Trophoblast cell (in vitro differentiated cells and primary cell): ENCODE results near the gene GABPB2.
A peak's percentile ranks its signal among the peaks of the same experiment; 100 is the strongest.

ENCODE experiments used
- DNase-seq, 2 donors: peaks; one replicate each; pipeline ENCODE4 v3.0.0-alpha.2; 2016
- H2AFZ ChIP-seq: 2 replicates; pipeline ENCODE4 v1.6.1; 2013; ENCODE audit warnings: low read length, moderate library complexity, mild to moderate bottlenecking; ENCODE audit not compliant: insufficient read depth, poor library complexity
- H2AK5ac ChIP-seq: 2 replicates; pipeline ENCODE4 v1.6.1; 2013; ENCODE audit warnings: mild to moderate bottlenecking, low read length
- H2BK120ac ChIP-seq: 2 replicates; pipeline ENCODE4 v1.6.1; 2013; ENCODE audit warnings: low read length, mild to moderate bottlenecking, moderate library complexity; ENCODE audit not compliant: insufficient read depth, poor library complexity
- H2BK12ac ChIP-seq: 2 replicates; pipeline ENCODE4 v1.6.1; 2013; ENCODE audit warnings: mild to moderate bottlenecking, low read length, moderate library complexity
- H2BK5ac ChIP-seq: 2 replicates; pipeline ENCODE4 v1.6.1; 2013; ENCODE audit warnings: low read length, low read depth, moderate library complexity, mild to moderate bottlenecking; ENCODE audit not compliant: poor library complexity
- H3K14ac ChIP-seq: 2 replicates; pipeline ENCODE4 v1.6.1; 2013; ENCODE audit warnings: mild to moderate bottlenecking, low read length
- H3K18ac ChIP-seq: 2 replicates; pipeline ENCODE4 v1.6.1; 2013; ENCODE audit warnings: mild to moderate bottlenecking, low read length
- H3K23ac ChIP-seq: 2 replicates; pipeline ENCODE4 v1.6.1; 2013; ENCODE audit warnings: low read length
- H3K27ac ChIP-seq: 2 replicates; pipeline ENCODE4 v1.5.1; 2013; ENCODE audit warnings: low read depth, mild to moderate bottlenecking, inconsistent platforms, low read length, moderate library complexity
- H3K27me3 ChIP-seq: 2 replicates; pipeline ENCODE4 v1.6.1; 2013; ENCODE audit warnings: inconsistent platforms, mild to moderate bottlenecking, low read length, moderate library complexity; ENCODE audit not compliant: insufficient read depth
- H3K36me3 ChIP-seq, 2 experiments: 1 replicate in 1 of 2; 2 replicates in 1 of 2; pipeline ENCODE4 v1.6.1; 2013; ENCODE audit warnings: low read length in 2 of 2, mild to moderate bottlenecking in 2 of 2, moderate library complexity in 1 of 2; ENCODE audit not compliant: insufficient read depth in 2 of 2, control insufficient read depth in 1 of 2
- H3K4ac ChIP-seq: 2 replicates; pipeline ENCODE4 v1.6.1; 2013; ENCODE audit warnings: low read depth, mild to moderate bottlenecking, low read length, moderate library complexity
- H3K4me1 ChIP-seq, 2 experiments: 1 replicate in 1 of 2; 2 replicates in 1 of 2; pipeline ENCODE4 v1.6.1; 2013; ENCODE audit warnings: low read length in 2 of 2, mild to moderate bottlenecking in 2 of 2, moderate library complexity in 1 of 2; ENCODE audit not compliant: insufficient read depth in 2 of 2, control insufficient read depth in 1 of 2
- H3K4me2 ChIP-seq: 2 replicates; pipeline ENCODE4 v1.6.1; 2013; ENCODE audit warnings: inconsistent platforms, mild to moderate bottlenecking, low read length, moderate library complexity
- H3K4me3 ChIP-seq: 2 replicates; pipeline ENCODE4 v1.5.1; 2013; ENCODE audit warnings: mild to moderate bottlenecking, low read depth, low read length, inconsistent platforms
- H3K79me1 ChIP-seq: one replicate; pipeline ENCODE4 v1.6.1; 2013; ENCODE audit warnings: low read length
- H3K79me2 ChIP-seq: 2 replicates; pipeline ENCODE4 v1.6.1; 2013; ENCODE audit warnings: low read length, mild to moderate bottlenecking; ENCODE audit not compliant: control insufficient read depth, insufficient read depth, poor library complexity
- H3K9ac ChIP-seq: 2 replicates; pipeline ENCODE4 v1.6.1; 2013; ENCODE audit warnings: mild to moderate bottlenecking, low read length
- H3K9me3 ChIP-seq: 2 replicates; pipeline ENCODE4 v1.6.1; 2013; ENCODE audit warnings: low read depth, mild to moderate bottlenecking, control low read depth, inconsistent platforms, low read length; ENCODE audit not compliant: insufficient read depth
- H4K12ac ChIP-seq: 2 replicates; pipeline ENCODE4 v1.6.1; 2013; ENCODE audit warnings: low read depth, mild to moderate bottlenecking, low read length, moderate library complexity
- H4K8ac ChIP-seq: 2 replicates; pipeline ENCODE4 v1.6.1; 2013; ENCODE audit warnings: low read depth, mild to moderate bottlenecking, low read length, moderate library complexity
- H4K91ac ChIP-seq: one replicate; pipeline ENCODE4 v1.6.1; 2013; ENCODE audit warnings: low read depth, mild to moderate bottlenecking, low read length, moderate library complexity
- WGBS: extraction: QIAGEN DNeasy Blood & Tissue Kit; methylation state at CpG from one replicate; pipeline ENCODE4 v1.1.7; 2013; ENCODE audit warnings: missing lambda C conversion rate; ENCODE audit not compliant: insufficient read length, insufficient coverage; ENCODE audit errors: extremely low coverage; 5-methylcytosine and 5-hydroxymethylcytosine counted together

The GABPB2 gene

GRCh38 chr1:151144474-151145303, 74.1 kb downstream of the GABPB2 start:
- Histone ChIP-seq H3K4me2 (no peak overlapping the region), H4K91ac (no peak overlapping the region), H2BK12ac (no peak overlapping the region), H3K14ac (no peak overlapping the region), H2BK120ac (no peak overlapping the region), H3K4me3 (no peak overlapping the region), H3K79me1 (peaks cover 2% of the 10 kb centered on the region), H3K36me3 (no peaks in the 10 kb centered on the region), H4K12ac (no peak overlapping the region), H2BK5ac (no peak overlapping the region), H3K27ac (no peak overlapping the region), H3K79me2 (no peaks in the 10 kb centered on the region), H3K27me3 (peaks cover 16% of the 10 kb centered on the region), H4K8ac (no peak overlapping the region), H3K4ac (no peak overlapping the region), H2AFZ (no peak overlapping the region), H3K9me3 (no peaks in the 10 kb centered on the region), H3K4me1 (peaks cover 8 to 15% of the 10 kb centered on the region in 2 experiments), H3K9ac (no peak overlapping the region), H3K23ac (no peak overlapping the region), H2AK5ac (no peak overlapping the region), H3K18ac (no peak overlapping the region)
- no peak for DNase-seq
- no CpG with 5 or more reads among the region's 7 CpGs for WGBS

- Histone ChIP-seq H3K27ac (no peak overlapping the region), H2BK12ac (no peak overlapping the region), H3K27me3 (peaks cover 16% of the 10 kb centered on the region), H2AFZ (peak overlapping the region; percentile 50), H3K9ac (no peak overlapping the region), H2BK5ac (no peak overlapping the region), H3K4me1 (peaks cover 8 to 15% of the 10 kb centered on the region in 2 experiments), H3K14ac (no peak overlapping the region), H4K12ac (no peak overlapping the region), H3K4ac (no peak overlapping the region), H4K8ac (no peak overlapping the region), H3K18ac (no peak overlapping the region), H3K36me3 (no peaks in the 10 kb centered on the region), H3K79me1 (peaks cover 2% of the 10 kb centered on the region), H3K79me2 (no peaks in the 10 kb centered on the region), H2BK120ac (no peak overlapping the region), H3K4me2 (peak overlapping the region; percentile 92), H4K91ac (no peak overlapping the region), H3K23ac (no peak overlapping the region), H3K4me3 (peak overlapping the region; percentile 82), H2AK5ac (no peak overlapping the region), H3K9me3 (no peaks in the 10 kb centered on the region)
- peak in 1 of 2 donors; percentile 26 for DNase-seq
- WGBS = no CpG with 5 or more reads among the region's 43 CpGs
These were observed 74.9 kb downstream of the GABPB2 start for GRCh38 chr1:151145304-151146071.

- no peak overlapping the region for H3K27ac ChIP-seq
- no peaks in the 10 kb centered on the region for H3K9me3 ChIP-seq
- peak overlapping the region; percentile 50 for H2AFZ ChIP-seq
- no CpG with 5 or more reads among the region's 26 CpGs for WGBS
- H2AK5ac ChIP-seq = no peak overlapping the region
- H3K23ac ChIP-seq = no peak overlapping the region
- no peak overlapping the region for H2BK120ac ChIP-seq
- H3K4me2 ChIP-seq = peak overlapping the region; percentile 92
- H4K8ac ChIP-seq = no peak overlapping the region
- H3K4me3 ChIP-seq = peak overlapping the region; percentile 82
- H3K79me2 ChIP-seq = no peaks in the 10 kb centered on the region
- H3K4me1 ChIP-seq = peaks cover 8 to 15% of the 10 kb centered on the region in 2 experiments
- H2BK12ac ChIP-seq = no peak overlapping the region
- H3K18ac ChIP-seq = no peak overlapping the region
- H3K36me3 ChIP-seq = no peaks in the 10 kb centered on the region
- H3K9ac ChIP-seq = peak overlapping the region; percentile 52
- no peak overlapping the region for H3K4ac ChIP-seq
- H4K91ac ChIP-seq = no peak overlapping the region
- DNase-seq = no peak
- no peak overlapping the region for H4K12ac ChIP-seq
- peaks cover 16% of the 10 kb centered on the region for H3K27me3 ChIP-seq
- no peak overlapping the region for H3K14ac ChIP-seq
- H3K79me1 ChIP-seq = peaks cover 2% of the 10 kb centered on the region
- H2BK5ac ChIP-seq = no peak overlapping the region
These were observed 75.5 kb downstream of the GABPB2 start for GRCh38 chr1:151146072-151146411.

GRCh38 chr1:151146412-151147131, 76.0 kb downstream of the GABPB2 start, which contains the start of gene SEMA6C:
SEMA6C (minus strand) TSS chr1:151146631; CDS start chr1:151142621, 4,010 bp downstream.
- Histone ChIP-seq H3K4me3 (peak within 1 kb of the TSS; percentile 82), H3K4me2 (peak within 1 kb of the TSS; percentile 92), H3K9ac (peak within 1 kb of the TSS; percentile 81), H4K12ac (no peak within 1 kb of the TSS), H3K79me2 (no peaks in the 10 kb centered on the region), H3K79me1 (peaks cover 2% of the 10 kb centered on the region), H4K8ac (no peak within 1 kb of the TSS), H2AK5ac (no peak within 1 kb of the TSS), H3K36me3 (no peaks in the 10 kb centered on the region), H2BK120ac (no peak within 1 kb of the TSS), H3K27me3 (peaks cover 16% of the 10 kb centered on the region), H3K14ac (no peak within 1 kb of the TSS), H4K91ac (no peak within 1 kb of the TSS), H3K4me1 (peaks cover 8 to 15% of the 10 kb centered on the region in 2 experiments), H3K4ac (no peak within 1 kb of the TSS), H3K23ac (no peak within 1 kb of the TSS), H2BK12ac (no peak within 1 kb of the TSS), H3K9me3 (no peaks in the 10 kb centered on the region), H2BK5ac (no peak within 1 kb of the TSS), H2AFZ (peak within 1 kb of the TSS; percentile 50), H3K27ac (no peak within 1 kb of the TSS), H3K18ac (no peak within 1 kb of the TSS)
- DNase-seq = peak; percentile 91 to 92
- WGBS = no CpG with 5 or more reads among the region's 61 CpGs
